IMR-90 (cell line): Measurements from ENCODE around the gene TNFAIP8.

Experiments
- BHLHE40 ChIP-seq: fragments of 150-350 bp; IDR thresholded peaks from 2 replicates; pipeline ENCODE4 v1.6.1; 2016; ENCODE audit warnings: mild to moderate bottlenecking, low read depth, low read length
- CEBPB ChIP-seq: IDR thresholded peaks from 2 replicates; pipeline ENCODE4 v1.6.1; 2012; ENCODE audit warnings: low read depth, low read length, improper control_type of control experiment
- ELK1 ChIP-seq: fragments of 150-350 bp; IDR thresholded peaks from 2 replicates; pipeline ENCODE4 v1.6.1; 2016; ENCODE audit warnings: low read depth, mild to moderate bottlenecking, low read length, moderate library complexity, borderline replicate concordance
- FOS ChIP-seq: fragments of 150-350 bp; IDR thresholded peaks from 2 replicates; pipeline ENCODE4 v1.6.1; 2016; ENCODE audit warnings: low read depth, low read length
- MAZ ChIP-seq: IDR thresholded peaks from 2 replicates; pipeline ENCODE4 v1.6.1; 2012; ENCODE audit warnings: low read depth, mild to moderate bottlenecking, low read length, improper control_type of control experiment, moderate library complexity, borderline replicate concordance
- POLR2A ChIP-seq: IDR thresholded peaks from 2 replicates; pipeline ENCODE4 v1.6.1; 2012; ENCODE audit warnings: mild to moderate bottlenecking, low read depth, low read length
- RAD21 ChIP-seq: IDR thresholded peaks from 2 replicates; pipeline ENCODE4 v1.6.1; 2012; ENCODE audit warnings: low read length, improper control_type of control experiment
- RCOR1 ChIP-seq: IDR thresholded peaks from 2 replicates; pipeline ENCODE4 v1.6.1; 2012; ENCODE audit warnings: mild to moderate bottlenecking, low read length, improper control_type of control experiment; ENCODE audit not compliant: insufficient replicate concordance
- RFX5 ChIP-seq: IDR thresholded peaks from 2 replicates; pipeline ENCODE4 v1.8.0; 2012; ENCODE audit warnings: low read depth, mild to moderate bottlenecking, low read length, moderate library complexity
- SMC3 ChIP-seq: fragments of 150-350 bp; IDR thresholded peaks from 2 replicates; pipeline ENCODE4 v1.6.1; 2016; ENCODE audit warnings: low read depth, mild to moderate bottlenecking, antibody characterized with exemption, low read length, moderate library complexity
- TF ChIP-seq, protein P1 (sequence below): conservative IDR thresholded peaks from 2 replicates; pipeline ENCODE4 v1.5.1; 2012; ENCODE audit warnings: mild to moderate bottlenecking, low read depth, low read length, improper control_type of control experiment

GRCh38 chr5:119439140-119439631, 83.4 kb downstream of the TNFAIP8 start:
- TF ChIP-seq, protein P1, sequence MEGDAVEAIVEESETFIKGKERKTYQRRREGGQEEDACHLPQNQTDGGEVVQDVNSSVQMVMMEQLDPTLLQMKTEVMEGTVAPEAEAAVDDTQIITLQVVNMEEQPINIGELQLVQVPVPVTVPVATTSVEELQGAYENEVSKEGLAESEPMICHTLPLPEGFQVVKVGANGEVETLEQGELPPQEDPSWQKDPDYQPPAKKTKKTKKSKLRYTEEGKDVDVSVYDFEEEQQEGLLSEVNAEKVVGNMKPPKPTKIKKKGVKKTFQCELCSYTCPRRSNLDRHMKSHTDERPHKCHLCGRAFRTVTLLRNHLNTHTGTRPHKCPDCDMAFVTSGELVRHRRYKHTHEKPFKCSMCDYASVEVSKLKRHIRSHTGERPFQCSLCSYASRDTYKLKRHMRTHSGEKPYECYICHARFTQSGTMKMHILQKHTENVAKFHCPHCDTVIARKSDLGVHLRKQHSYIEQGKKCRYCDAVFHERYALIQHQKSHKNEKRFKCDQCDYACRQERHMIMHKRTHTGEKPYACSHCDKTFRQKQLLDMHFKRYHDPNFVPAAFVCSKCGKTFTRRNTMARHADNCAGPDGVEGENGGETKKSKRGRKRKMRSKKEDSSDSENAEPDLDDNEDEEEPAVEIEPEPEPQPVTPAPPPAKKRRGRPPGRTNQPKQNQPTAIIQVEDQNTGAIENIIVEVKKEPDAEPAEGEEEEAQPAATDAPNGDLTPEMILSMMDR, result no peak
- no peak for TF ChIP-seq RCOR1
- TF ChIP-seq POLR2A, result no peak
- no peak for TF ChIP-seq CEBPB
- TF ChIP-seq RAD21, result no peak
- no peak for TF ChIP-seq MAZ
- no peak for TF ChIP-seq RFX5
- no peak for TF ChIP-seq SMC3
- TF ChIP-seq BHLHE40, result no peak
- TF ChIP-seq ELK1, result no peak
- no peak for TF ChIP-seq FOS
